Epidermal melanocyte (primary cell): ENCODE measurements around the gene VPS35.
A peak's percentile ranks its signal among the peaks of the same experiment; 100 is the strongest.
"Not testable (repeated sequence)": the region's sequence is repeated elsewhere in the genome, so short reads cannot be mapped to it uniquely, and the experiment has no call there.

Experiments
- DNase-seq: peaks from one replicate; pipeline ENCODE4 v3.0.0; 2011; ENCODE audit warnings: low spot score; ENCODE audit not compliant: insufficient read length

The VPS35 gene

DNA sequence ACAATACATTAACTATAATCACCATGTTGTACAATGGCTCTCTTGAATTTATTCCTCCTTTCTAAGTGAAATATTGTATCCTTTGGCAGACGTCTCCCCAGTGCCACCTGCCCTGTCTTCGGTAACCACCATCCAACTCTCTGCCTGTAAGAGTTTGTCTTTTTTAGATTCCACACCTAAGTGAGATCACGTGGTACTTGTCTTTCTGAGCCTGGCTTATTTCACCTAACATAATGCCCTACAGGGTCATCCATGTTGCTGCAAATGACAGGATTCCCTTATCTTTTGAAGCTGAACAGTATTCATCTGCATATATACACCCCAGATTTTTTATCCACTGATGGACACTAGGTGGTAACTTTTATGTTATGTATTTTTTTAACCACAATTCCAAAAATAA is 24.7 kb upstream of the VPS35 start:
- DNase-seq: no peak

DNA sequence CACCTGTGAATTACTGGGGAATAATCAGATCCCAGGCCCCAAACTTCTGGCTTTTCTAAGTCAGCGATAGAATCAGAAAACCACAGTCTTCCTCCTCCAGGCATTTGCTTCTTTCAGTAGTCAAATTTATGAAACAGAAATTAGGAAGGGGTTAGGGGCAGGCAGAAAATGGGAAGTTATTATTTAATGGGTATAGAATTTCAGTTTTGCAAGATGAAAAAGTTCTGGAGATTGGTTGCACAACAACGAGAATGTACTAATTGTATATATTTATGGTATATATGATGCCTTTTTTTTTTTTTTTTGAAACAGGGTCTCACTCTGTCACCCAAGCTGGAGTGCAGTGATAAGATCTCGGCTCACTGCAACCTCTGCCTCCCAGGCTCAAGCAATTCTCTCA is 23.9 kb upstream of the VPS35 start:
- no peak for DNase-seq

DNA sequence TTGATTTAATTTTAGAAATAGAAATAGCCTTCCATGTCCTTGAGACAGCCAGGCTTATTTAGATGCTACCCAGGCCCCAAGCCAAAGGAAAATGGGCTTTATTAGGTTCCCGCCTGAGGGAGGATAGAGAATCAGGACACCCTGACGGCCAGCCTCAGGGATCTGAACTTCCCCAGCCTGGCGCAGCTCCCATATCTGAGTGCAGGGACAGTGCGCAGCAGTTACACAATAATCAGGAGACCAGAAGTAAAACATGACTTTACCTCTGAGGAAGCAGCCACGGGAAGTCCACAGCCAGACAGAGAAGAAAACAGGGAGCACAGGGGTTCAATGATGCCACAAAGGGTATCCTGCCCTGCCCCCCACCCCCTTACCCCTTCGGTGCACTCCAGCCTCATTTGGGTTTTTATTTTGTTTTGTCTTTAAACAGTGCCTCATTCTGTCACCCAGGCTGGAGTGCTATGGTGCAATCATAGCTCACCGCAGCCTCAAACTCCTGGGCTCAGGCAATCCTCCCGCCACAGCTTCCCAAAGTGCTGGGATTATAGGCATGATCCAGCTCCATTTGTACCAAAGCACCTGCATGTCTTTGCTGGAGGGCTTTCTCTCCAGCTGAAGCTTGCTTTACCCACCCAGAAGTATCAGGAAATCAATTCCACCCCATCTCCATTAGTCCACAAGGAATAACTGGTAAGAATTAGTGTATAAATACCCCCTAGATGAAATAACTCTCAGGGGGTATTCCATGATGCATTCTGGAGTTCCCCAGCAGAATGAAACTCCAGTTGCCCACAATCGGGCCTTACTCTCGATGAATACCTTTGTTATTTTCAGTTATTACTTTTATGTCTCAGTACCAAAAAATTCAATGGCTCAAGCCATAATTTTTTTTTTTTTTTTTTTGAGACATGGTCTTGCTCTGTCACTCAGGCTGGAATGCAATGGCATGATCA is 22.4 kb upstream of the VPS35 start:
- no peak for DNase-seq

DNA sequence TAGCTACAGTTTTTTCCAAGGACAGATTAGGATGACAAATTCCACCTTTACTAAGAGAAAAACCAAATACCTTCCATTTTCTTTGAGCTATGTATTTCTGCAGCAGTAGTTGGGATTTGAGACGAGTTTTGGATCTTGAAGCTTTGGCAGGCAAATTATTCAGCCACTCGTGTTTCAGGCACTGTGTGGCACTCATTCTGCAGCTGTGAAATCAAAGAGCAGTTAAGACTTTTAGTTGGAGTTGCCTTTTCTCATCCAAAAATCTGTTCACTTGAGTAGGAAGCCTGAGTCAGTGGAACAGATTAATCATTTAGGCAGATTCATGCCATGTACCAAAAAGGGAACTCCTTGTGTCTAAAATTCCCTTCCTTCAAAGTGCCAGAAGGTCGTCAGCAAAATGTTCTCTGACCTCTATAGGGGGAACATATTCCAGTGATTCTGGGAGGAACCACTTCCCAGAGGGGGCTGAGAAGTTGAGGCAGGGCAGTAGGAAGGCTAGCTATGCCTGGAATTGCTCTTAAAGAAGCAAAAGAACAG is 20.6 kb upstream of the VPS35 start:
- DNase-seq: no peak

GRCh38 chr16:46706642-46707041 is 17.7 kb upstream of the VPS35 start:
- no peak for DNase-seq

DNA sequence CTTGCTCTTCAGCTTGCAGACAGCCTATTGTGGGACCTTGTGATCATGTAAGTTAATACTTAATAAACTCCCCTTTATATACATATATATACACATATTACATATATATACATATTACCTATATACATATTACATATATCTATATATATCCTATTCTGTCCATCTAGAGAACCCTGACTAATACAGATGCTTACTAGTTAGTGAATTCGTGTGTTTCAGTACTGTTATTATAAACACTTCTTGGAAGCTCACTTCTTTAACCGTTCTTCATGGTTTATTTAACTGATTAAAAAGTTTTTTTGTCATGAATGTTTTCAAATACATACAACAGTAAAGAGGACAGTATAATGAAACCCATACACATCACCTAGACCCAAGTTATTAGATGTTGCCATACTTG is 13.1 kb upstream of the VPS35 start:
- no peak for DNase-seq

- no peak for DNase-seq
Observed at GRCh38 chr16:46701615-46702014, 12.6 kb upstream of the VPS35 start.

- no peak for DNase-seq
Observed at GRCh38 chr16:46700048-46700447, 11.1 kb upstream of the VPS35 start.

DNA sequence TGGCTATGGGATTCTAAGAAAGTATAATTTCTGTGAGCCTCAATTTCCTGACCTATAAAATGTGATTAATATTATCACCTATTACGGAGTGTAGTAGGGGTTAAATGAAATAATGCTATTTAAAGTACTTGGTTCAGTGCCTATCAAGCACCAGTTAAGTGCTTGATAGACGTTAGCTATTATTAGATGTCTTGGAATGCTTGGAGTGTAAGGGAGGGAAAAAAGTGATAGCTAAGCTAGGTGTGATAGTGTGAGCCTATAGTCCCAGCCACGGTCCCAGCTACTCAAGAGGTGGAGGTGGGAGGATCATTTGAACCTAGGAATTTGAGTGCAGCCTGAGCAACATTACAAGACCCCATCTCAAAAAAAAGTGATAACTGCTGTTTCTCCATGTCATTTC is 8.0 kb upstream of the VPS35 start:
- DNase-seq: no peak

GRCh38 chr16:46695937-46696336 is 7.0 kb upstream of the VPS35 start:
- DNase-seq: no peak

DNA sequence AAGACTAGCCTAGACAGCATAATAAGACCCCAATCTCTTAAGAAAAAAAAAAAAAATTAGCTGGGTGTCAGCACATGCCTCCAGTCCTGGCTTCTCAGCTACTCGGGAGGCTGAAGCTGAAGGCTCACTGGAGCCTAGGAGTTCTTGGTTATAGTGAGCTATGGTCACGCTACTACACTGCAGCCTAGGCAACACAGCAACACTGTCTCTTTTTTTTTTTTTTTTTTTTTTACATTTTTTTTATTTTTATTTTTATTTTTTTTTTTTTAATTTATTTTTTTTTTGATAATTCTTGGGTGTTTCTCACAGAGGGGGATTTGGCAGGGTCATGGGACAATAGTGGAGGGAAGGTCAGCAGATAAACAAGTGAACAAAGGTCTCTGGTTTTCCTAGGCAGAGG is 4.6 kb upstream of the VPS35 start:
- DNase-seq: no peak

DNA sequence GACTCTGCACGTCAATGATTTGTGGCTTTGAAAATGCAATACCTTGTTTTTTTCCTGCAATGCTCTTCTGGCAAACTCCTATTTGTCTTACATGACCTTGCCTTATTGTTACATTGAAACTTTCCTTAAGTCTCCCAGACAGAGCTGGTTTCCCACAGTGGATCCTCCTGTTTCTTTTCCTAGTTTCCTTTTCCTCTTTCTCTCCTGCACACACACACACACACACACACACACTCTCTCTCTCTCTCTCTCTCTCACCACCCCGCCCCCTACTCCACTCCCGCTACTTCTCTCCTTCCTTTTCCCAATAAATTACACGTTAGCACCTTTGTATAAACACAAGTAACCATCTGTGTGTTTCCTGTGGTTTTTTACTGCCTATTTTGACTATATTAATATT is 2.7 kb upstream of the VPS35 start:
- DNase-seq: no peak

GRCh38 chr16:46690281-46691178 is 1.6 kb upstream of the VPS35 start:
- no peak for DNase-seq

DNA sequence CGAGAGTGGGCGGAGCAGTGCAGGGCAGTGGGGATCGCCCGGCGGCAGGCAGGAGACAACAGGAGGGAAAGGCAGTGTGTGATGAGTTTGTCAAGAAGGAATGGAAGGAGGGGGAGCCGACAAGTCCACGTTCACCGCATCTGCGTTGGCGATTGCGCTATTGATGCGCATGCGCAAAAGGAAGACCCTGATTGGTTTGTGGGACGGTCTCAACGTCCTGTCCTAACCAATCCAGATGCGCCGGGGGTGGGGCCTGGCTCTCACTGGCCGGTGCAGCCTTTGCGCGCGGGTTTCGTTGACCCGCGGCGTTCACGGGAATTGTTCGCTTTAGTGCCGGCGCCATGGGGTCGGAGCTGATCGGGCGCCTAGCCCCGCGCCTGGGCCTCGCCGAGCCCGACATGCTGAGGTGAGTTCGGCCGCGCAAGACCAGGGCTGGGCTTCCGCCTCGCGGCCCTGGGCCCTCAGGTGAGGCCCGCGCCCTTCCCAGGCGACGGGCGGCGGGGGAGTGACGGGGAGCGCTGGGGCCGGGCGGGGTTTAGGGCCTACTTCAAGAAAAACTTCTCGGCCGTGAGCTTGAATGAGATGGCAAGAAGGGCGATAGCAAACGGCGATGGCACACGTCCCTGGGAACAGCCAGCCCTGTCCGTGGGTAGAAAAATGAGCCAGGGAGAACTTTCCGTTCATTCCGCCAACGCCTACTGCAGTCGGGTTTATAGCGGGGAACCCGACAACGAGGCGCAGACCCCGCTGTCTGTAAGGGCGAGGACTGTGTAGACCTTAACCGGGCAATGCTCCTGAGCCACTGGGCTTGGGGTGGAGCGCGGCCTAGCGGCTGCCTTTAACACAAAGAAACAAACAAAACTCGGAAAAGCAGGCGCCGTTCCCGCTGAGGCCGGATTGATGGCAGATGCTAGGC is 645 bp upstream of the VPS35 start, which contains the start of gene ORC6:
TSS of gene ORC6 (plus strand) at position 295 of the 916 bp plus-strand sequence. CDS start at position 342, 47 bp downstream.
- peak; percentile 66 for DNase-seq

DNA sequence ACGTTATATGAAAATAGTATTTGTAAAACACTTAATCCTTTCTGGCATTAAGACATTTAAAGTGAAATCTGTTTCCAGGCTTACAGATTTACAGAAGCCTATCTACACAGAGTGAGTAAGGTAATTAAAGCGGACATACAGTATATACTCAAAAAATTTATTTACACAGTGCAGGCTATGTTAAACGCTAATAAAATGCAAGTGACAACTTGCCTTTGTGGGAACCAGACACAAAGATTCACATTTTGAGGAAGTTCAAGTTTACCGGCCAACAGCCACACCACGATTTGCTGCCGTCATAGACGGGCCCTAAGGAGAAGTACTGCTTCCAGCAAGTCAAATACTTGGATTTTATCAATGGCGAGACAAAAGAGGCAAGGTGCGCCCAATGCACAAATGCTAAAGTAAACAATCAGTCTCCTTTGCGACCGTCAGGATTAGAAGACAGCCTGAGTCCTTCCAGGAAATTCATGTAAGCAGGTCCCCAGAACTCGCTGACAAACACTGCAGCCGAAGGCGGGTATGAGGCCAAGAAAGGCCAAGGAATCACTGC is 801 bp downstream of the VPS35 start:
- no peak for DNase-seq

GRCh38 chr16:46687486-46687885 is 1.5 kb downstream of the VPS35 start:
- no peak for DNase-seq

- no peak for DNase-seq
Observed at GRCh38 chr16:46686815-46687473, 2.0 kb downstream of the VPS35 start.

DNA sequence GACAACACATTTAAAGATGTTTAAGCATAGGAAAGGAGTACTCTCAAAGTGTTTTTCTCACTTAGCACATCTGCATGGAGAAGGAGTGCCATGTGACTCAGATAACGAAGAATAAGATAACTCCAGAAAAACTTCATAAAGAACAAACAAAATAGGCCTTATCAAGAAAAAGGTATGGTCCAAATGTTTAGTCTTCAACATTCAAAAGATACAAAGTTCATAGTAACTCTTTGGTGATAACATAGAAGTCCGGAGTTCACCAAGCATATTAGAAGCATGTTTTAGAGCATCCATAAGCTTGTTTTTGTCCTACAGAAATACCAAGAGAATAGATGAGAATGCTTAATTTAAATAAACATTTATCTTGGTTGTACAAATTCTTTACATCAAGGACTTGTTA is 7.1 kb downstream of the VPS35 start:
- DNase-seq: not testable (repeated sequence)

GRCh38 chr16:46677943-46678342 is 11.0 kb downstream of the VPS35 start:
- DNase-seq: not testable (repeated sequence)
